HCT116 (cell line): Measurements from ENCODE around the gene SMURF1. TPM values are rescaled to one million over a fixed set of nuclear protein-coding genes. Genes with fewer than 3 reads are reported as not detected.

Experiments
- ATAC-seq: fragments of 200-7000 bp; cut with Tn5 transposase; 2 replicates; pipeline ENCODE4 v1.9.1; 2020; ENCODE audit warnings: mild to moderate bottlenecking, moderate library complexity
- BruUV-seq: library from RNA; stranded (reverse); fragments of 400-500 nt; replicated peaks from 2 replicates; lab custom pipeline; 2021; lab: Mats Ljungman, UMichigan
- CTCF ChIA-PET: fragments of 300-600 bp; sonication (Branson Sonifier 250); formaldehyde crosslinking; loops from one replicate; lab custom pipeline; 2021; ENCODE audit warnings: antibody characterized with exemption; lab: Charles Lee
- POLR2A ChIA-PET: fragments of 300-600, 350-600 bp; sonication (Branson Sonifier 250); formaldehyde crosslinking; loops from one replicate; lab custom pipeline; 2021; ENCODE audit warnings: antibody characterized with exemption; lab: Charles Lee
- RAD21 ChIA-PET, 2 experiments: fragments of 300-600 bp; sonication (Branson Sonifier 250); formaldehyde crosslinking; loops; one replicate each; lab custom pipeline; 2023; ENCODE audit warnings: low total read pairs in 2 of 2; ENCODE audit not compliant: uncharacterized antibody in 2 of 2, unreplicated experiment in 2 of 2, low non-redundant PET in 1 of 2; lab: Charles Lee
- DNase-seq: peaks from one replicate; pipeline ENCODE4 v3.0.0-alpha.2; 2010; ENCODE audit warnings: low read depth, low spot score
- H2AFZ ChIP-seq: fragments of 200-600 bp; shearing (Covaris generic), sonication (generic); 2 replicates; pipeline ENCODE4 v1.6.1; 2017; ENCODE audit warnings: low read depth, mixed run types, mixed read lengths, antibody characterized with exemption, low read length; ENCODE audit not compliant: poor library complexity, severe bottlenecking
- H3K27ac ChIP-seq: 2 replicates; pipeline ENCODE4 v1.5.1; 2012; ENCODE audit warnings: low read depth, low read length
- H3K27me3 ChIP-seq: fragments of 200-600 bp; sonication (generic); 2 replicates; pipeline ENCODE4 v1.6.1; 2016; ENCODE audit warnings: mixed run types, low read length, mixed read lengths; ENCODE audit not compliant: insufficient read depth
- H3K36me3 ChIP-seq, 2 experiments: fragments of 200-500 bp in 1 of 2; fragments of 200-600 bp in 1 of 2; sonication (Bioruptor generic) in 1 of 2; sonication (generic) in 1 of 2; 2 replicates each; pipeline versions ENCODE4 v1.5.1 to v1.6.1; 2014 to 2016; ENCODE audit warnings: low read length in 2 of 2, inconsistent platforms in 1 of 2, mixed read lengths in 1 of 2, mixed run types in 1 of 2; ENCODE audit not compliant: insufficient read depth in 2 of 2, control insufficient read depth in 1 of 2
- H3K4me1 ChIP-seq, 2 experiments: fragments of 200-600 bp in 1 of 2; sonication (generic) in 1 of 2; 2 replicates each; pipeline versions ENCODE4 v1.5.1 to v1.6.1; 2012 to 2017; ENCODE audit warnings: low read length in 2 of 2, inconsistent platforms in 1 of 2, mild to moderate bottlenecking in 1 of 2, mixed read lengths in 1 of 2, mixed run types in 1 of 2, moderate library complexity in 1 of 2; ENCODE audit not compliant: insufficient read depth in 2 of 2, control insufficient read depth in 1 of 2
- H3K4me2 ChIP-seq: fragments of 200-600 bp; sonication (generic); 2 replicates; pipeline ENCODE4 v1.6.1; 2017; ENCODE audit warnings: mixed run types, low read length, mixed read lengths
- H3K4me3 ChIP-seq, 2 experiments: fragments of 200-600 bp in 1 of 2; sonication (generic) in 1 of 2; replicated peaks in 1 of 2; 2 replicates each; pipeline ENCODE4 v1.5.1; 2011 to 2016; ENCODE audit warnings: low read length in 2 of 2, control low read depth in 1 of 2, low read depth in 1 of 2, mild to moderate bottlenecking in 1 of 2, mixed read lengths in 1 of 2, mixed run types in 1 of 2
- H3K79me2 ChIP-seq: fragments of 200-600 bp; sonication (generic); 2 replicates; pipeline ENCODE4 v1.6.1; 2017; ENCODE audit warnings: mild to moderate bottlenecking, mixed run types, low read length, moderate library complexity, mixed read lengths; ENCODE audit not compliant: insufficient read depth
- H3K9ac ChIP-seq: fragments of 200-600 bp; sonication (generic); 2 replicates; pipeline ENCODE4 v1.6.1; 2016; ENCODE audit warnings: low read length, mixed read lengths
- H3K9me2 ChIP-seq: fragments of 200-600 bp; sonication (generic), shearing (Covaris generic); 2 replicates; pipeline ENCODE4 v1.6.1; 2017; ENCODE audit warnings: mixed run types, mild to moderate bottlenecking, moderate library complexity; ENCODE audit not compliant: insufficient read depth
- H3K9me3 ChIP-seq, 2 experiments: fragments of 200-500 bp in 1 of 2; fragments of 200-600 bp in 1 of 2; sonication (Bioruptor generic) in 1 of 2; sonication (generic) in 1 of 2; 2 replicates each; pipeline ENCODE4 v1.6.1; 2014 to 2017; ENCODE audit warnings: low read length in 2 of 2, mixed read lengths in 2 of 2, inconsistent platforms in 1 of 2, low read depth in 1 of 2, mild to moderate bottlenecking in 1 of 2, mixed run types in 1 of 2, moderate library complexity in 1 of 2; ENCODE audit not compliant: control insufficient read depth in 1 of 2, insufficient read depth in 1 of 2
- H4K20me1 ChIP-seq: fragments of 200-600 bp; sonication (generic), shearing (Covaris generic); 2 replicates; pipeline ENCODE4 v1.6.1; 2017; ENCODE audit warnings: mixed run types, mild to moderate bottlenecking, moderate library complexity; ENCODE audit not compliant: insufficient read depth
- ATF3 ChIP-seq: IDR thresholded peaks from 2 replicates; pipeline ENCODE4 v1.6.1; 2012
- CBX3 ChIP-seq: IDR thresholded peaks from 2 replicates; pipeline ENCODE4 v1.6.1; 2012; ENCODE audit warnings: low read depth
- CEBPB ChIP-seq: IDR thresholded peaks from 2 replicates; pipeline ENCODE4 v1.6.1; 2012; ENCODE audit warnings: low read depth
- CTCF ChIP-seq, 3 experiments: fragments of 200-600 bp in 1 of 3; sonication (generic) in 1 of 3; IDR thresholded peaks in 2 of 3; conservative IDR thresholded peaks in 1 of 3; 2 replicates each; pipeline ENCODE4 v1.5.1; 2012 to 2017; ENCODE audit warnings: low read depth in 2 of 3, low read length in 2 of 3, antibody characterized with exemption in 1 of 3, borderline replicate concordance in 1 of 3, control low read depth in 1 of 3, mild to moderate bottlenecking in 1 of 3, mixed read lengths in 1 of 3, mixed run types in 1 of 3, moderate library complexity in 1 of 3; ENCODE audit not compliant: insufficient read depth in 1 of 3
- EGR1 ChIP-seq: IDR thresholded peaks from 2 replicates; pipeline ENCODE4 v1.6.1; 2012; ENCODE audit warnings: low read depth
- ELF1 ChIP-seq: IDR thresholded peaks from 2 replicates; pipeline ENCODE4 v1.6.1; 2012; ENCODE audit warnings: low read depth, borderline replicate concordance
- EZH2 ChIP-seq: fragments of 200-600 bp; sonication (generic); IDR thresholded peaks from 2 replicates; pipeline ENCODE4 v1.6.1; 2017; ENCODE audit warnings: antibody characterized with exemption, mixed run types
- EZH2phosphoT487 ChIP-seq: fragments of 200-600 bp; IDR thresholded peaks from 2 replicates; pipeline ENCODE4 v1.6.1; 2018; ENCODE audit warnings: antibody characterized with exemption, borderline replicate concordance
- FOSL1 ChIP-seq: IDR thresholded peaks from 2 replicates; pipeline ENCODE4 v1.6.1; 2012; ENCODE audit warnings: low read depth
- JUND ChIP-seq: IDR thresholded peaks from 2 replicates; pipeline ENCODE4 v1.6.1; 2012
- MAX ChIP-seq: IDR thresholded peaks from 2 replicates; pipeline ENCODE4 v1.6.1; 2012
- POLR2A ChIP-seq: IDR thresholded peaks from 2 replicates; pipeline ENCODE4 v1.7.0; 2011; ENCODE audit warnings: borderline replicate concordance; ENCODE audit not compliant: insufficient read depth, insufficient read length; ENCODE audit errors: extremely low read depth
- RAD21 ChIP-seq: IDR thresholded peaks from 2 replicates; pipeline ENCODE4 v1.6.1; 2012; ENCODE audit warnings: low read depth, mild to moderate bottlenecking
- SIN3A ChIP-seq: IDR thresholded peaks from 2 replicates; pipeline ENCODE4 v1.6.1; 2012; ENCODE audit warnings: low read depth
- TCF7L2 ChIP-seq: IDR thresholded peaks from 2 replicates; pipeline ENCODE4 v1.7.0; 2011; ENCODE audit warnings: borderline replicate concordance, inconsistent platforms; ENCODE audit not compliant: insufficient read depth, insufficient read length; ENCODE audit errors: extremely low read depth
- YY1 ChIP-seq: IDR thresholded peaks from 2 replicates; pipeline ENCODE4 v1.6.1; 2011; ENCODE audit warnings: low read length, low read depth, moderate library complexity, mild to moderate bottlenecking; ENCODE audit not compliant: insufficient replicate concordance; ENCODE audit errors: extremely low read depth
- ZFX ChIP-seq: fragments of 450-650 bp; IDR thresholded peaks from 2 replicates; pipeline ENCODE4 v1.6.1; 2017
- intact Hi-C: fragments of 100-400 bp; cut with micrococcal nuclease; formaldehyde crosslinking; loops from 2 replicates; pipeline ENCODE4 v1.10.0; 2022
- total RNA-seq: library from RNA; stranded (reverse); gene quantifications from one replicate; pipeline ENCODE4 v1.2.1, GENCODE V29; 2021; ENCODE audit not compliant: unreplicated experiment

The SMURF1 gene
- total RNA-seq, 1 experiment from 2014 or later = 24.6 TPM

GRCh38 chr7:99096124-99096887 is 47.6 kb downstream of the SMURF1 start:
- no TSS peak for BruUV-seq
- no peak for ATAC-seq
- POLR2A ChIA-PET = no interaction called here

GRCh38 chr7:99095698-99096097 is 48.2 kb downstream of the SMURF1 start:
- no peak for DNase-seq
- TF ChIP-seq MAX (no peak), CTCF (IDR thresholded peaks at IDR 0.05 in 2 of 3, conservative IDR thresholded peaks at IDR 0.05 in 1 of 3; ENCODE audit: borderline replicate concordance in 1 of 3, insufficient read depth in 1 of 3, low read depth in 2 of 3, low read length in 2 of 3) (no peak), ELF1 (no peak), CEBPB (no peak), RAD21 (no peak), CBX3 (no peak), EZH2phosphoT487 (no peak), ATF3 (no peak), JUND (no peak), EZH2 (no peak), YY1 (no peak), SIN3A (no peak), FOSL1 (no peak), TCF7L2 (no peak), ZFX (no peak), POLR2A (no peak), EGR1 (no peak)
- intact Hi-C loops = no loop called here
- Histone ChIP-seq H3K9me2 (no peaks in the 10 kb centered on the region), H3K27ac (no peak overlapping the region), H3K36me3 (no peaks in the 10 kb centered on the region), H3K9ac (no peak overlapping the region), H2AFZ (no peak overlapping the region), H3K9me3 (no peaks in the 10 kb centered on the region), H3K4me3 (no peak overlapping the region), H3K27me3 (no peaks in the 10 kb centered on the region), H3K4me1 (peaks cover 10 to 29% of the 10 kb centered on the region in 2 experiments; a peak in 3 of 4 replicates), H3K4me2 (no peak overlapping the region), H3K79me2 (peaks cover 97% of the 10 kb centered on the region), H4K20me1 (no peaks in the 10 kb centered on the region; the same call in 1 of the 2 replicates)
- no TSS peak for BruUV-seq
- no peak for ATAC-seq
- ChIA-PET RAD21 (no interaction called here), CTCF (no interaction called here), POLR2A (no interaction called here)

More at GRCh38 chr7:99096124-99096887, 47.6 kb downstream of the SMURF1 start:
- no peak overlapping the region for H3K27ac ChIP-seq
- ChIA-PET CTCF (no interaction called here), RAD21 (no interaction called here)
- H3K9me2 ChIP-seq = no peaks in the 10 kb centered on the region
- intact Hi-C loops = no loop called here
- H3K4me3 ChIP-seq = no peak overlapping the region
- H3K4me1 ChIP-seq = peaks cover 10 to 29% of the 10 kb centered on the region in 2 experiments; a peak in 3 of 4 replicates
- H4K20me1 ChIP-seq = no peaks in the 10 kb centered on the region; the same call in 1 of the 2 replicates
- H3K9ac ChIP-seq = no peak overlapping the region
- H3K36me3 ChIP-seq = no peaks in the 10 kb centered on the region
- H3K9me3 ChIP-seq = no peaks in the 10 kb centered on the region
- H3K79me2 ChIP-seq = peaks cover 97% of the 10 kb centered on the region
- TF ChIP-seq RAD21 (0 out of 2 replicates have a peak, but pooled peaks have one; percentile 2), ELF1 (no peak)
- no peak for DNase-seq
- H3K4me2 ChIP-seq = no peak overlapping the region
- H2AFZ ChIP-seq = no peak overlapping the region
- H3K27me3 ChIP-seq = no peaks in the 10 kb centered on the region
